GM18858 (cell line): ENCODE data around the gene TSPAN11.

Source experiments
- ATAC-seq: cut with Tn5 transposase; IDR thresholded peaks from one replicate; pipeline ENCODE4 v1.9.1; 2021; ENCODE audit not compliant: unreplicated experiment

Gene TSPAN11

DNA sequence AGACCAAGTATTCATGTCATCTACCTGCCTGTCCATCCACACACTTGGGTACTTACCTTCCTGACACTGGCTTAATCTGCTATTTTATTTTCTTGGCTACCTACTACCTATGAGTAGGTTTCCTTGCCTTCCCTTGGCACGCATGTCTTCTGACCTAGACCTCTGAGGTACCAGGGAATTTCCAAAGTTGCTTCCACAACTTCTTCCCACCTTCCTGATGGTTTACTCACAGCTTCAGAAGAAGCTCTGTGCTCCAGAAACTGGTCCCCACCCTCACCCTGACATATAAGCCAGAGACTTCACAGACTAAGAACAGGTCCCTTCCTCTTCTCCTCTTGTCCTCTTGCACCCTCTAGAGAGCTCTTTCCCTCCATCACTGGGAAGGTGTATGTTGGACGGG is 111.4 kb downstream of the TSPAN11 start:
- no peak for ATAC-seq

DNA sequence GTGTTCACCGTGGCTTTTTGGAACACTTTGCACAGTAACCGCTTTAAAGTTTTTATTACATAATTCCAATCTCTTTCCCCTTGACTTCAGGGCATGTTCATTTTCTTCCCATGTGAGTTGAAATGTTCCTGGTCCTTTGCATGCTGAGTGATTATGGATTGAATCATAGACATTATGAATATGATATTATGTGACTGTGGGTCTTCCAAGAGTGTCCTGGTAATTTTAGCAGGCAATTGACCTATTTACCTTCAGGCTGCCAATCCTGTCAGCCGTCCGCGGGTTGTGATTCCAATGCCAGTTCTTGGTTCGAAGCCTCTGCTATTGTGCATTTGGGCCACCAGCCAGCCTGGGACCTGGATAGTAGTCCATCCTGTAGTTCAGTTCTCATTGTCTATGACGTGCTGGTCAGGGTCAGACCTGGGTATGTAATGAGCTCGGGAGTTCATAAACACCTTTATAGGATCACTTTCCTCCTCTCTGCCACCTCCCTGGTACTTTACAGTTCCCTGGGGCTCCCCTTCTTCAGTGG is 114.6 kb downstream of the TSPAN11 start:
- ATAC-seq = no peak
